ENCODE data around the gene RGPD6.
"Not testable (repeated sequence)": the region's sequence is repeated elsewhere in the genome, so short reads cannot be mapped to it uniquely, and the experiment has no call there.

Gene RGPD6

GRCh38 chr2:110480084-110480483, 96.9 kb downstream of the RGPD6 start:
- not testable (repeated sequence) for DNase-seq

- not testable (repeated sequence) for DNase-seq
These were observed 99.7 kb downstream of the RGPD6 start for GRCh38 chr2:110477370-110477769.

GRCh38 chr2:110476952-110477351, 100.1 kb downstream of the RGPD6 start:
- not testable (repeated sequence) for DNase-seq

- DNase-seq: not testable (repeated sequence)
These were observed 101.2 kb downstream of the RGPD6 start for GRCh38 chr2:110475627-110476359.

- not testable (repeated sequence) for DNase-seq
These were observed 102.1 kb downstream of the RGPD6 start for GRCh38 chr2:110474898-110475297.

- DNase-seq: not testable (repeated sequence)
These were observed 104.0 kb downstream of the RGPD6 start for GRCh38 chr2:110473059-110473358.

GRCh38 chr2:110472171-110473058, 104.6 kb downstream of the RGPD6 start, which contains the start of gene LIMS4:
Gene LIMS4, minus strand, starts transcription at chr2:110472816. Its CDS starts 38 bp downstream, at chr2:110472778.
- not testable (repeated sequence) for DNase-seq

GRCh38 chr2:110468921-110469320, 108.1 kb downstream of the RGPD6 start:
- not testable (repeated sequence) for DNase-seq

GRCh38 chr2:110465312-110465711, 111.7 kb downstream of the RGPD6 start:
- not testable (repeated sequence) for DNase-seq
